ENCODE data around the gene PADI4. TPM values are rescaled to one million over a fixed set of nuclear protein-coding genes. Genes with fewer than 3 reads are reported as not detected.

The PADI4 gene
- total and polyA plus RNA-seq, 2 of the 4 experiments (the other 2 are of a cell fraction) = not detected

DNA sequence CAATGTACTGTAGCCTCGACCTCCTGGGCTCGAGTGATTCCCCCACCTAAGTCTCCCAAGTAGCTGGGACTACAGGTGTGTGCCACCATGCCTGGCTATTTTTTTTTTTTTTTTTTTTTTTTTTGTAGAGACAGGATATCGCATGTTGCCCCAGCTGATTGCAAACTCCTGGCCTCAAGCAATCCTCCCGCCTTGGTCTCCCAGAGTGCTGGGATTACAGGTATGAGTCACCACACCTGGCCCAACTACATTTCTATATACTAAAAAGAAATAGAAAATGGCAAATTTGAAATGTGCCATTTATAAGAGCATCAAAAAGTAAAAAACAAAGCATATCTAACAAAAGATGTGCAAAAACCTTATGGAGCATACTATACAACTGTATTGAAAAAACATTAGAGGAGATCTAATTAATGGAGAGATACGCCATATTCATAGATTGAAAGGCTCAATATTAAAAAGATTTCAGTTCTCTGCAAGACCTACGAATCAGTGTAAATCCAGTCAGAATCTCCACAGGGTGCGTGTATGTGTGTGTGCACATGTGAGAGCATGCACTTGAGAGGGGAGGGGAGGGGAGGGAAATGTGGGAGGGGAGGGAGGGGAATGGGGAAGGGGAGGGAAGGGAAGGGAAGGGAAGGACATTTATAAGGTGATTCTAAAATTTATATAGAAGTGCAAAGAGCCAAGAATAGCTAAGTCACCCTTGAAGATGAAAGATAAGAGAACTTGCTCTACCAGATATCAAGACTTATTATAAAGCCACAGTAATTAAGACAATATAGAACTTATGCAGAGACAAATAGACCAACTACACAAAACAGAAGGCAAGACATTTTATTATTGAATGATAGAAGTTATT lies 15.5 kb upstream of the PADI4 start:
- DNase-seq = no peak
- H3K36me3 ChIP-seq (ENCODE audit: control insufficient read depth, insufficient read depth, low read length) = no peaks in the 10 kb centered on the region
- no peak overlapping the region for H2BK20ac ChIP-seq (ENCODE audit: low read depth, low read length)
- H4K5ac ChIP-seq (ENCODE audit: low read depth, low read length) = no peak overlapping the region
- no peak overlapping the region for H3K27ac ChIP-seq (ENCODE audit: insufficient read depth, low read length)
- WGBS, 2 experiments (ENCODE audit: extremely low coverage in 2 of 2, insufficient read length in 1 of 2) = no CpG with 5 or more reads among the region's 7 CpGs
- no TSS peak for BruUV-seq (replicated peaks)
- TF ChIP-seq BHLHE40 (IDR thresholded peaks at IDR 0.05; ENCODE audit: low read depth, low read length) (no peak), FOS (IDR thresholded peaks at IDR 0.05; ENCODE audit: low read depth, low read length) (no peak), USF2 (IDR thresholded peaks at IDR 0.05; ENCODE audit: low read depth, low read length) (no peak), RAD21 (IDR thresholded peaks at IDR 0.05; ENCODE audit: low read length) (no peak), RCOR1 (IDR thresholded peaks at IDR 0.05; ENCODE audit: insufficient replicate concordance, low read length) (no peak), SMC3 (IDR thresholded peaks at IDR 0.05; ENCODE audit: low read depth, low read length) (no peak), POLR2A (IDR thresholded peaks at IDR 0.05; ENCODE audit: low read depth, low read length) (no peak), RFX5 (IDR thresholded peaks at IDR 0.05; ENCODE audit: low read depth, low read length) (no peak)
- ATAC-seq (ENCODE audit: low read depth) = no peak
- no peak overlapping the region for H2AFZ ChIP-seq (replicated peaks; ENCODE audit: low read length, poor library complexity)
- H2AK5ac ChIP-seq (ENCODE audit: low read depth, low read length) = no peak overlapping the region
- H3K27me3 ChIP-seq (ENCODE audit: control insufficient read depth, insufficient read depth, low read length) = peaks cover 14% of the 10 kb centered on the region
- H2AK9ac ChIP-seq (replicated peaks; ENCODE audit: low read depth, low read length, poor library complexity) = no peak overlapping the region
- no peak overlapping the region for H4K8ac ChIP-seq (ENCODE audit: low read depth in 2 of 2, low read length in 2 of 2)
- no peak overlapping the region for H3K4me3 ChIP-seq (ENCODE audit: insufficient read depth, low read depth, low read length)
- H2BK5ac ChIP-seq (ENCODE audit: low read depth, low read length, poor library complexity, severe bottlenecking) = no peak overlapping the region
- no peaks in the 10 kb centered on the region for H3K4me1 ChIP-seq (ENCODE audit: control insufficient read depth, insufficient read depth, low read length)
- H3K79me1 ChIP-seq (ENCODE audit: low read depth in 1 of 2, low read length in 2 of 2) = no peaks in the 10 kb centered on the region
- intact Hi-C loops (cut with micrococcal nuclease) = no loop called here
- no peaks in the 10 kb centered on the region for H4K20me1 ChIP-seq (ENCODE audit: insufficient read depth, low read length)
- H2BK120ac ChIP-seq (ENCODE audit: low read depth, low read length) = no peak overlapping the region
- ChIA-PET CTCF (no interaction called here), POLR2A (ENCODE audit: unreplicated experiment) (no interaction called here)
- dilution Hi-C loops (cut with HindIII; ENCODE audit: low sequenced_read_pairs, unreplicated experiment) = no loop called here
- no peak overlapping the region for H3K9ac ChIP-seq (ENCODE audit: low read depth, low read length)
- in situ Hi-C loops (cut with MboI; ENCODE audit: low sequenced_read_pairs) = no loop called here
- no peaks in the 10 kb centered on the region for H3K9me1 ChIP-seq (ENCODE audit: insufficient read depth, low read length)
- H2BK15ac ChIP-seq (ENCODE audit: low read depth, low read length) = no peak overlapping the region
- no peaks in the 10 kb centered on the region for H3K9me3 ChIP-seq (ENCODE audit: control insufficient read depth, insufficient read depth, low read length)
- no peak overlapping the region for H3K18ac ChIP-seq (ENCODE audit: low read depth, low read length)
- H3K14ac ChIP-seq (replicated peaks; ENCODE audit: low read depth, low read length) = no peak overlapping the region
- no peak overlapping the region for H3K4ac ChIP-seq (ENCODE audit: low read depth, low read length)
- no peak overlapping the region for H4K91ac ChIP-seq (ENCODE audit: insufficient read depth, low read depth, low read length)
- no peak overlapping the region for H3K23ac ChIP-seq (ENCODE audit: low read depth, low read length)
- H3K56ac ChIP-seq (ENCODE audit: extremely low read depth, insufficient read depth, low read length) = no peak overlapping the region
- H3K4me2 ChIP-seq (ENCODE audit: low read depth, low read length) = no peak overlapping the region

All from IMR-90 (cell line).